Neuron (in vitro differentiated cells): ENCODE measurements around the gene SYN1.

Experiments used
- H2AFZ ChIP-seq: one replicate; pipeline ENCODE4 v1.6.1; 2013; ENCODE audit warnings: low read depth, mild to moderate bottlenecking, inconsistent platforms, low read length, moderate library complexity
- H3K27me3 ChIP-seq: one replicate; pipeline ENCODE4 v1.6.1; 2013; ENCODE audit warnings: low read length; ENCODE audit not compliant: insufficient read depth
- H3K36me3 ChIP-seq: one replicate; pipeline ENCODE4 v1.6.1; 2013; ENCODE audit warnings: low read length; ENCODE audit not compliant: insufficient read depth
- H3K4me1 ChIP-seq: one replicate; pipeline ENCODE4 v1.6.1; 2013; ENCODE audit warnings: low read length; ENCODE audit not compliant: insufficient read depth
- H3K4me3 ChIP-seq: 2 replicates; pipeline ENCODE4 v1.5.1; 2013; ENCODE audit warnings: mild to moderate bottlenecking, low read length, moderate library complexity
- H3K9me3 ChIP-seq: one replicate; pipeline ENCODE4 v1.6.1; 2013; ENCODE audit warnings: low read length

Gene SYN1

DNA sequence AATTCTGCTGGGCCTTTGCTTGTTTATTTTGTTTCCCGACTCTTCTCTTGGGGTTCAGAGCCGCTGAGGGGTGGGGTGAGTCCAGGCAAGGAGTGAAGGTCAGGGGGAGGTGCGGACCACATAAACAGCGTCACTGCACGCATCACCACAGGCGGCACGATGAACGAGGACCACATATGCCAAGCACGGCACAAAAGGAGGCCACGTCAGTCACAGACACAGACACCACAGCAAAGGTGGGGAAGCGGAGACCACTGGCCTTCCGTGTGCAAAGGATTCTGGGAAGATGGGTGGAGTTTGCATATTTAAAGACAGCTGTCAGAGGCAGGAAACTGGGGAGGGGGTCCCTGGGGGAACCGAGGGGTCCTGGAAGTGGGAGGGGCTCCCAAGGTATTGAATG lies 47.8 kb downstream of the SYN1 start:
- Histone ChIP-seq H2AFZ (no peak overlapping the region), H3K4me1 (no peaks in the 10 kb centered on the region), H3K36me3 (peaks cover 28% of the 10 kb centered on the region), H3K9me3 (peaks cover 3% of the 10 kb centered on the region), H3K27me3 (no peaks in the 10 kb centered on the region), H3K4me3 (no peak overlapping the region)

DNA sequence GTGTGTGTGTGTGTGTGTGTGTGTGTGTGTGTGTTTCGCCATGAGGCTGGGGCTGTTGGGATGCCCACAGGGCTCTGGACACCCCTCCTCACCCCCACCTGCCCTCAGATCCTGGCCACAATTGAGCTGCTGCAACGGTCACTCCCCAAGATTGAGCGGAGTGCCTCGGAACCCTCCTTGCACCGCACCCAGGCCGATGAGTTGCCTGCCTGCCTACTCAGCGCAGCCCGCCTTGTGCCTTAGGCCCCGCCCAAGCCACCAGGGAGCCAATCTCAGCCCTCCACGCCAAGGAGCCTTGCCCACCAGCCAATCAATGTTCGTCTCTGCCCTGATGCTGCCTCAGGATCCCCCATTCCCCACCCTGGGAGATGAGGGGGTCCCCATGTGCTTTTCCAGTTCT lies 48.4 kb downstream of the SYN1 start:
- Histone ChIP-seq H3K27me3 (no peaks in the 10 kb centered on the region), H3K9me3 (peaks cover 3% of the 10 kb centered on the region), H3K4me1 (no peaks in the 10 kb centered on the region), H3K4me3 (no peak overlapping the region), H3K36me3 (peaks cover 32% of the 10 kb centered on the region), H2AFZ (no peak overlapping the region)

DNA sequence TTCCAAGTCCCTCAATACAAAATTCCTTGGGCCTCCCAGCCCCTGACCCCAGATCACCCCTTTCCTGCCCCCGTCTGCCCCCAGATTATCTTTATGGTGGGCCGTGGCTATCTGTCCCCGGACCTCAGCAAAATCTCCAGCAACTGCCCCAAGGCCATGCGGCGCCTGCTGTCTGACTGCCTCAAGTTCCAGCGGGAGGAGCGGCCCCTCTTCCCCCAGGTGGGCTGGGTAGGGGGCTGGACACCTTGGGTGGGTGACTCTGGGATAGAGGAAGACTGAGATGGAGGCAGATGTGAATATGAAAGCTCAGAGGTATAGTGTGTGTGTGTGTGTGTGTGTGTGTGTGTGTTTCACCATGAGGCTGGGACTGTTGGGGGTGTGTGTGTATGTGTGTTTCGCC lies 48.9 kb downstream of the SYN1 start:
- H2AFZ ChIP-seq = no peak overlapping the region
- no peaks in the 10 kb centered on the region for H3K4me1 ChIP-seq
- H3K36me3 ChIP-seq = peaks cover 32% of the 10 kb centered on the region
- H3K27me3 ChIP-seq = no peaks in the 10 kb centered on the region
- H3K4me3 ChIP-seq = no peak overlapping the region
- H3K9me3 ChIP-seq = peaks cover 3% of the 10 kb centered on the region

DNA sequence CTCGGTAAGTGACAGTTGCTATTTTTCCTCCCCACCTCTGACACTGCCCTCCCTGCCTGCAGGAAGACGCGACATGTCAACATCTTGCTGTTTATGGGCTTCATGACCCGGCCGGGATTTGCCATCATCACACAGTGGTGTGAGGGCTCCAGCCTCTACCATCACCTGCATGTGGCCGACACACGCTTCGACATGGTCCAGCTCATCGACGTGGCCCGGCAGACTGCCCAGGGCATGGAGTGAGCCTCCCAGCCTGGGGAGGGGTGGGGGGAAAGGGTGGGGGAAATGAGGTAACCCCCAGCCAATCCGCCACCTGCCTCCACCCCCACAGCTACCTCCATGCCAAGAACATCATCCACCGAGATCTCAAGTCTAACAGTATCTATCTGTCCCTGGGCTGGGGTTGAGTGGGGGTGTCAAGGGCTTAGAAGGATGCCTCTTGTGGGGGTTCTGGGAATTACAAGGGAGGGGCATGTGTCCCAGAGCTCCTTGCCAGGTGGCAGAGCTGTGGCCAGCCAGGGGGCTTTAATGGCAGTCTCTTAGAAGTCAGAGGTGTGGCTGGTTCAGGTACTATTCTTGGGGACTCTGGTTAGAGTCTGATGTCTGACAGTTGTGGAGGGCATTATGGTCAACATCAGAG lies 50.9 kb downstream of the SYN1 start:
- H3K9me3 ChIP-seq = peaks cover 3% of the 10 kb centered on the region
- H3K4me1 ChIP-seq = no peaks in the 10 kb centered on the region
- no peak overlapping the region for H3K4me3 ChIP-seq
- H3K36me3 ChIP-seq = peaks cover 40% of the 10 kb centered on the region
- H2AFZ ChIP-seq = no peak overlapping the region
- H3K27me3 ChIP-seq = no peaks in the 10 kb centered on the region

DNA sequence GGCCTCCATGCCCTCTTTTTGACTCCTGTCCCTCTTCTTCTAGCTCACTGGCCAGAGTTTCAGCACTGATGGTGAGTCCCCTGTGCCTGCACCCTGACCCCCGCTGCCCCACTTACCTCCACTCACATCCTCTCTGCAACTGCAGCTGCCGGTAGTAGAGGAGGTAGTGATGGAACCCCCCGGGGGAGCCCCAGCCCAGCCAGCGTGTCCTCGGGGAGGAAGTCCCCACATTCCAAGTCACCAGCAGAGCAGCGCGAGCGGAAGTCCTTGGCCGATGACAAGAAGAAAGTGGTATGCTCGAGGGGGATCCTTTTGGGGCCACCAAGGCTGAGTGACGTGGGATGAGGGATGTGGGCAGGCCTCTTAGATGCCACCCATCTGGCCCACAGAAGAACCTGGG lies 52.8 kb downstream of the SYN1 start:
- H3K36me3 ChIP-seq = peaks cover 45% of the 10 kb centered on the region
- H3K27me3 ChIP-seq = no peaks in the 10 kb centered on the region
- no peak overlapping the region for H2AFZ ChIP-seq
- H3K4me1 ChIP-seq = peaks cover 2% of the 10 kb centered on the region
- H3K9me3 ChIP-seq = peaks cover 3% of the 10 kb centered on the region
- H3K4me3 ChIP-seq = no peak overlapping the region

DNA sequence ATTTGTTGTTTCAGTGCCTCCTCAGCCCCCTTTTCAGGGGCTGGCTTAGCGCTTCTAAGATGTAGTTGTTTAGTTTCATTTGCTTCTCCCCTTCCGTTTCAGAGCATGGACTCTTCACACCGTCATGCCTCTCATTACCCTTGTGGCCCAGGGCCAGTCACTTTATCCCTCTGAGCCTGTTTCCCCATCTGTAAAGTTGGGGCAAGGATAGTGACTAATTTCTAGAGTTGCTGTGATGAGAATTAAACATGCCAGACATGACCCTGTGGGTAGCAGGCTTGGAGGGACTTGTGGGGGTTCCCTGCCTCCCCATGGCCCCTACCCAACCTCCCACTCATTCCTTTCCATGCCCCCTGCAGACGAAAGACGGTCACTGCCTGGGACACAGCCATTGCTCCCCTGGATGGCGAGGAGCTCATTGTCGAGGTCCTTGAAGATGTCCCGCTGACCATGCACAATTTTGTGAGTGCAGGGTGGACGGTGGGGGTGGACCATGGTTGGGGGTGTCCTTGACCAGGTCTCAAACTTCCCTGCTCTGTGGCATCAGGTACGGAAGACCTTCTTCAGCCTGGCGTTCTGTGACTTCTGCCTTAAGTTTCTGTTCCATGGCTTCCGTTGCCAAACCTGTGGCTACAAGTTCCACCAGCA lies 55.1 kb downstream of the SYN1 start:
- H3K27me3 ChIP-seq = no peaks in the 10 kb centered on the region
- H3K4me3 ChIP-seq = no peak overlapping the region
- H3K36me3 ChIP-seq = peaks cover 38% of the 10 kb centered on the region
- peaks cover 6% of the 10 kb centered on the region for H3K4me1 ChIP-seq
- H2AFZ ChIP-seq = no peak overlapping the region
- peaks cover under 1% of the 10 kb centered on the region for H3K9me3 ChIP-seq

DNA sequence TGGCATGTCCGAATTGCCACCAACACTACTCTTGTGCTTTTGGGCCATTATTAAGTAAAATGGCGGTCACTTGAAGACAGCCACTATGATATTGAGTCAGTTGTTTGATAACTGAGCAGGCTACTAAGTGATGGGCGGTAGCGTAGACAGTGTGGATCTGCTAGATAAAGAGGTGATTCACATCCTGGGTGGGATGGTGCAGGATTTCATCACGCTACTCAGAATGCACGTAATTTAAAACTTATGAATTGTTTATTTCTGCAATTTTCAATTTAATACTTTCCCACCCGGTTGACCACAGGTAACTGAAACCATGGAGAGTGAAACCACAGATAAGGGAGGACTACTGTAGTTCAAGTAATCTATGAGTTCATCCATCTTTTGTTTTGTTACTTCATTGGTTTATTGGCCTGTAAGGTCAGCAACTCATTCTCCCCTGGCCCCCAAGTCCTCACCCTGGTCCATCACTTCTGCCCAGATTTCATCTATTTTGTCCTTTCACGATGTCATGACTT lies 55.8 kb downstream of the SYN1 start:
- Histone ChIP-seq H3K36me3 (peaks cover 33% of the 10 kb centered on the region), H2AFZ (no peak overlapping the region), H3K4me3 (no peak overlapping the region), H3K4me1 (peaks cover 6% of the 10 kb centered on the region), H3K27me3 (no peaks in the 10 kb centered on the region), H3K9me3 (no peaks in the 10 kb centered on the region)

DNA sequence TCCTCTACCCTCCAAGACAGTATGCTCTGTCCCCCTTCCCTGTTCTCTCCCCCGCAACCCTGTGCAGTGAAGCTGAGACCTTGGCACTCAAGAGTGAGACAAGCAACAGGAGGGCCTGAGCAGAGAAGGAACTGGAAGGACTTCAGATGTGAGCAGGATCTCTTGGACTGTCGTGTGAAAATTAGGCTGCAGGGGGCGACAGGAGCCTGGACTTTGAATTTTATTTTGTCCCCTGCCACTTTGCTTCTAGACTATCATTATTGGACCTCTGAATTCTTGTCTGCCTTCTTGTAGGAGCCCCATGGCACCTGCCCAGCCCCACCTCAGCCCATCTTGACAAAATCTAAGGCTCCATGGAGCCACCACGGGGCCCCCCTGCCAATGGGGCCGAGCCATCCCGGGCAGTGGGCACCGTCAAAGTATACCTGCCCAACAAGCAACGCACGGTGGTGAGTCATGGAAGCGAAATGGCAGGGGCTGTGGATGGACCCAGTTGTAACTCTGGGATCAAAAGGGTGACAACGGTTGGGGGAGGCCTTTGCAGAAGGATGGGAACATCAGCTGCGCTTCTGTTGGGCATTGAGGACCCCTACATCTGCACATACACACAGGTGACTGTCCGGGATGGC lies 56.9 kb downstream of the SYN1 start:
- no peaks in the 10 kb centered on the region for H3K9me3 ChIP-seq
- H3K36me3 ChIP-seq = peaks cover 23% of the 10 kb centered on the region
- H3K4me3 ChIP-seq = no peak overlapping the region
- no peaks in the 10 kb centered on the region for H3K27me3 ChIP-seq
- peaks cover 6% of the 10 kb centered on the region for H3K4me1 ChIP-seq
- no peak overlapping the region for H2AFZ ChIP-seq

DNA sequence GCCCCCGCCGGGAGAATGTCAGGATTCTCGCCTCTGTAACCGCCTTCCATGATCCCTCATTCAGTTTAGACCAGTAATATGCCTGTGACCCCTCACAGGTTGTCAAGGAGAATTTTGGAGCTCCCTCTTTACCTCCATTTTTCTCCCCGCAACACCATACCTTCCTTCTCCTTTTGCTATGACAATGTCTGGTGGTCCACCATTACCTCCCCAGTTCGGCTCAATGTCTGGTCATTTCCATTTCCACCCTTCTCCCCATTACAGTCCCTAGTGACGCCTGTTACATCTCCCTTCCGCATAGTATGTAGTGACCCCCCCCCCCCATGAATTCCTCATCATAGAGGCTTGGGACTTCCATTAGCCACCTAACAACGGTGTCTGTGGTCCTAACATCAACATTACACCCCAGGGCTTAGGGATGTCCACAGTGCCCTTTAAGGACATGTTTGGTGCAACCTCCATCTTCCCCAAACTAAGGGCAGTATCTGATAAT lies 58.0 kb downstream of the SYN1 start:
- no peaks in the 10 kb centered on the region for H3K27me3 ChIP-seq
- H3K36me3 ChIP-seq = peaks cover 15% of the 10 kb centered on the region

DNA sequence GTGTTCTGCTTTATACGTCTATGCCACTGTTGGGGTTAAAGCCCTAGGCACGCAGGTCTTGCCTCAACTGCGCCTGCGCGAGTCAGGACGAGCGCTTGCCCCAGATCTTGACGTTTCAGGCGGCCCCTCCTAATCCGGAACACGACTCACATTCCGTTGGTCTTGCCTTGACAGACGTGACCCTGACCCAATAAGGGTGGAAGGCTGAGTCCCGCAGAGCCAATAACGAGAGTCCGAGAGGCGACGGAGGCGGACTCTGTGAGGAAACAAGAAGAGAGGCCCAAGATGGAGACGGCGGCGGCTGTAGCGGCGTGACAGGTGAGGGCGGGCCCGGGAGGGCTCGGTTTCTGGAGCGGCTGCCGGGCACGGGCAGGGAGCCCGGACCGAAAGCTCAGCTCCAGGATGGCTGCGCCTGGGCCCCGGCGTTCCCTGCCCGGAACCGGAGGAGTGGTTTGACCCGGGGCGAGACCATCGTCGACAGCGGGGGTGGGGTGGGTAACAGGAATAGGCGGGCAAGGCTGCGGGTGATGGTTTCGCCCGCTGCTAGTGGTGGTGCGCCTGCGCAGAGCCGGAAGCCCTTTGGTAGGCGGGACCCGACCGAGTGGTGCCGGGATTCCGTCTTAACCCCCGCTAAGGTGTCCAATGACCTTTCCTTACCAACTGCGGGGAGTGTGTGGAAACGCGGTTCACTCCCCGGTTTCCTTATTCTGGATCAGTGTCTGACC lies 58.6 kb downstream of the SYN1 start, which contains the start of gene ARAF:
Gene ARAF, plus strand, starts transcription at position 272 of the 725 bp plus-strand sequence. CDS start 1,763 bp downstream, outside the sequence.
- Histone ChIP-seq H3K27me3 (no peaks in the 10 kb centered on the region), H3K36me3 (peaks cover 12% of the 10 kb centered on the region), H2AFZ (peak within 1 kb of the TSS; percentile 66), H3K9me3 (no peaks in the 10 kb centered on the region), H3K4me3 (peak within 1 kb of the TSS; percentile 83), H3K4me1 (peaks cover 11% of the 10 kb centered on the region)

More for the DNA sequence above, 58.0 kb downstream of the SYN1 start:
- peaks cover 9% of the 10 kb centered on the region for H3K4me1 ChIP-seq
- H2AFZ ChIP-seq = no peak overlapping the region
- peak overlapping the region; percentile 83 for H3K4me3 ChIP-seq
- H3K9me3 ChIP-seq = no peaks in the 10 kb centered on the region

DNA sequence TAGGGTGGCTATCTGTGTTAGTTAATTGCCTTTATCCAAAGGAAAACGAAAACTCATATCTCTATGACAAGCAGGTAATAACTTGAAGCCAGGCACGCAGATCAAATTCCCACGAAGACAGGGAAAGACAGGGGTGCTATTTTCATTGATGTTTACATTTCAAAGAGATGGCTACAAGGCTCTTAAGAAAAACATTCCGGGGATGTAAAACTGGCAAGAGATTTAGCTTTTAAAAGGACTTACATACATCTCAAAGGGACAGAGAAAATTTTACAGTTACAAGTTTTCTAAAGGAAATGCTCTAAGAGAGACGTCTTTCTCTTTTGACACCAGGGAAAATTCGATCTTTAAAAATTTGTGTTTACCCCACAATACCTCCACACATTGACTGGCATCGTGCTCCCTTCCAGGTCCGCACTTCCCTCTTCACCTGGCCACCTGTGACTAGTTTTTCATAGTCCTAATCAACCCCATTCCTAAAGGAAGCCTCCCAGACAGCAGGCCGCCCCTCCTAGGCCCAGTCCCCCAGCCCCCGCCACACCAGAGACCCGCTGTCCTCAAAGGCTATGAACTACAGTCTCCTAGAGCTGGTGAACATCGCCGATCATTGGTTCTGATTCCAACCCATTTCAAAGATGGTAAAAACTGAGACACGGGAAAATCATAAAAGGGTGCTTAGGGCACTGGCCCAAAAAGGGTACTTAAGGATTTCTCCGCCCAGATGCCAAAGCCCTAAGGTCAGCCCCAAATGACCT lies 59.3 kb downstream of the SYN1 start:
- peak overlapping the region; percentile 48 for H2AFZ ChIP-seq
- no peaks in the 10 kb centered on the region for H3K9me3 ChIP-seq
- no peaks in the 10 kb centered on the region for H3K27me3 ChIP-seq
- peaks cover 11% of the 10 kb centered on the region for H3K4me1 ChIP-seq
- peak overlapping the region; percentile 83 for H3K4me3 ChIP-seq
- H3K36me3 ChIP-seq = peaks cover 12% of the 10 kb centered on the region

DNA sequence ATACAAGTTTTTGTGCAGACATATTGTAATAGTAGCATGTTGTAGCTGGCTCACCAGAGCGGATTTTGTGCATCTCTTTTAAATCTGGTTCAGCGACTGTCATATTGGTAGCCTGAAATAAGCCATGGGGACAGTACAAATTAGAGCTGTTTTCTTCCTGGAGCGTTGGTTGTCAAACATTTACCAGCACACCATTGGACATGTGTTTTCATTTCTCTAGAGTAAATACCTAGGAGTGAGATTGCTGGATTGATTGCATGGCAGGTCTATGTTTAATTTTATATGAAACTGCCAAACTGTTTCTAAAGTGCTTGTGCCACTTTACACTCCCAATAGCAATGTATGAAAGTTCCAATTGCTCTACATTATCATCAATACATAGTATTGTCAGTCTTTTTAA lies 61.2 kb downstream of the SYN1 start:
- no peaks in the 10 kb centered on the region for H3K9me3 ChIP-seq
- no peaks in the 10 kb centered on the region for H3K27me3 ChIP-seq
- peaks cover 11% of the 10 kb centered on the region for H3K4me1 ChIP-seq
- no peak overlapping the region for H3K4me3 ChIP-seq
- no peak overlapping the region for H2AFZ ChIP-seq
- peaks cover under 1% of the 10 kb centered on the region for H3K36me3 ChIP-seq
